T-helper 2 cell treated with Interferon-gamma antibody and Interleukin-4, amounts not matched to agents 100 ng/mL and 5 ng/mL, for 36 hours (primary cell): ENCODE results near the gene AK9. TPM values are rescaled to one million over a fixed set of nuclear protein-coding genes. Genes with fewer than 3 reads are reported as not detected.
"Not testable (repeated sequence)": the region's sequence is repeated elsewhere in the genome, so short reads cannot be mapped to it uniquely, and the experiment has no call there.

ENCODE experiments used
- intact Hi-C: fragments of 100-400 bp; cut with micrococcal nuclease; formaldehyde crosslinking; loops from one replicate; pipeline ENCODE4 v1.15.1; 2023
- total RNA-seq: library from RNA; stranded (reverse); gene quantifications from 2 replicates; pipeline ENCODE4 v1.2.3, GENCODE V29; 2022

Gene AK9
- total RNA-seq, 1 donor from 2014 or later: 4.2 TPM

DNA sequence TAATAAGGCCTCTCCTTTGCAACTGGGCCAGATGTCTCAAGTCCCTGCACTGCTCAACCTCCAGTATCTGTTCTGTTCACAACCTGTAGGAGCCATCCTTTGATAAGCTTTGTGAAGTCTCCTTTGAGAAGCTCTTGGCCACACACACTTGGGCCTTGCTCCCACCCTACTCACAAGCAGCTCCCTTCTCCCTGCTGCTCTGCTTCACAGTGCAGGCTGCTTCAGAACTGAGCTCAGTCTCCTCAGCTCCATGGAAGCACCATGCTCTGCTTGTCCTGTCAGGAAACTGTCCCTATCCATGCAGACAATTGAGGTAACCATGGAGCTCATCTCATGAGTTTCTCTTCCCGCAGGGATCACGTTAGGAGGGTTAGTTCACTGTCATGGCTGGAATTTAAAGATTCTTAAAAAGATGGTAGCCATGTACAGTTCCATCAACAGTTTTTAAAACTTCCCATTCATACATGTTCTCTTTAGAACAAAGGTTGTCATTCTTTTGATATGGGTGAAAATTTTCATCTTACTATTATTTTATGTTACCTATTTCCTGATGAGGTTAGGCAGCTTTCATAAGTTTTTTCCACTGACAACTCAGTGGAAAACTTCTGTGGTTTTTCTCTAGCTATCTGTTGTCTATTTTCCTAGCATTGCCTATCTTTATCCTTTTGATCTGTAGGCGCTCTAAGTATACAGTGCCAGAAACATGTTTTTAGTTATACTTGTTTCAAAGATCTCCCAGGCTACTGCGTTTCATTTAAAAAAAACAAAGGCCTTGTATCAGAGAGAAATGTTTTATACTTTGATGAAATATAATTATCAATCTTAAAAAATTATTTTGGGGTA, 62.6 kb downstream of the AK9 start:
- intact Hi-C loops: no loop called here

DNA sequence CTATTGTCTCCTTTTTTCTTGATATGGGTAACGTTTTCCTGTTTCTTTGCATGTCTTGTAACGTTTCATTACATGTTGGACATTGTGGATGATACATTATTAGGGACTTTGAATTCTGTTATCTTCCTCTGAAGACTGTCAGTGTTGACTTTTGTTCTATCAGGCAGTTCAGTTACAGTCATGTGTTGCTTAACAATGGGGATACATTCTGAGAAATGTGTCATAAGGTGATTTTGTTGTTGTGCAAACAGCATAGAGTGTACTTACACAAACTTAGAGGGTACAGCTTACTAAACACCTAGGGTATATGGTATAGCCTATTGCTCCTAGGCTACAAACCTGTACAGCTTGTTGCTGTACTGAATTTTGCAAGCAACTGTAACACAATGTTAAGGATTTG, 64.7 kb downstream of the AK9 start:
- intact Hi-C loops: no loop called here

DNA sequence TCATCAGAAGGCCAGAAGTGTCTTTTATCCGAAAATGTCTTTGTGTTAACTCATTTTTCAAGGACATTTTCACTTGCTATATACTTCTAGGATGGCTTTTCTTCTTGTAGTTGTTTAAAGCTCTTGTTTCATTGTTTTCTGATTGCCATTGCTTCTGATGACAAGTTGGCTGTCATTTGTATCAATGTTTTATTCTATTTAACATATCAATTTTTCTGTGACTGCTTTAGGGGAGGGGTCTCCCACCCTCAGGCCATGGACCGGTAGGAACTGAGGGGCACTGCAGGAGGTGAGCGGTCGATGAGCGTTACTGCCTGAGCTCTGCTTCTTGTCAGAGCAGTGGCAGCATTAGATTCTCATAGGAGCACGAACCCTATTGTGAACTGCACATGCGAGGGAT, 65.8 kb downstream of the AK9 start:
- intact Hi-C loops: no loop called here

DNA sequence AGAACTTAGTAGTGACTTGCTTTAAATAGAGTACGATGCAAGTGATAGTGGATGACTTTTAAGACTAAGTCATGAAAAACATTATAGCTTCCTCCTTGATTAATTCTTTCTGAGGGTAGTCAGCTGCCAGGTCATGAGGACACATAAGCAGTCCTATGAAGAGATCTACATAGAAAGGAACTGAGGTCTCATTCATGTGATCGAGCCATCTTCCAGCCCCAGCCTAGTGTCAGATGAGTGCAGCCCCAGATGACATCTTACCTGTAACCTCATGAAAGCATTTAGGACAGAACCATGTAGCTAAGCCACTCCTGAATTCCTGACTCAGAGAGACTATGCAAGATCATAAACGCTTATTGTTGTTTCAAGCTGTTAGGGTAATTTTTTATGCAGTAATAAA, 67.7 kb downstream of the AK9 start:
- intact Hi-C loops: no loop called here

DNA sequence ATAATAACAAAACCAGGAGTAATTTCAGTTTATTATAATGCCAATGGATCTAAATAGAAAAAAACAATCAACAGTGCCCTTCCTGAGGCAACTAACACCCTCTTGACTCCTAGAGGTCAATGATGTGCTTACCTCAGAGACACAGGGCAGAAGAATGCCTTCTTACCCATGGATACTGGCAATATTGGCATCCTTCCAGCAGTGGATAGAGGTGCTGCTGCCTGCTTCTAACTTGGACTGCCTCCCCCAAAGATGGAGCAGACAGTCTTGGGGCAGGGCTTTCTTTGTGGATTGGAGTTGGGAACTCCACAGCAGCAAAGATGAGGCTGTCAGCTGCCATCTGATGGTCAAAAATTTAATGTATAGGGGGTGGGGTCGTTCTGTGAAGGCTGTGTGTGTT, 78.7 kb downstream of the AK9 start:
- intact Hi-C loops: no loop called here

DNA sequence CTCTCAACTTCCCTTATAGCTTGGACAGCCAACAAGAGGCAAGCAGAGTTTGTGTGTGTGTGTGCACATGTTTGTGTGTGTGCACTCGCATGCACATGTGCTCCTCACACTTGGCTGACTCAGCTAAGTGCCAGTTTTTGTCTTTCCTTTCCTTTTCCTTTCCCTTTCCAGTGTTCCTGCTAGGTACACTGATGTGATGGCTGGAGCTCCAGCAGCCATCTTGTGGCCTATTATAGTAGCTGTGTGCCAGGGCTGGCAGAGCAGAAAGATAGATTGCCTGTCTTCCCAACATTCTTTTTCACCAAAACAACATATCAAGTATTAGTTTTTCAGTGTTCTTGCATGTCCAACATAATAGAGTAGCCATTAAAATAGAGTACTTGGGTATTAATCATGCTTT, 79.5 kb downstream of the AK9 start:
- intact Hi-C loops: no loop called here

DNA sequence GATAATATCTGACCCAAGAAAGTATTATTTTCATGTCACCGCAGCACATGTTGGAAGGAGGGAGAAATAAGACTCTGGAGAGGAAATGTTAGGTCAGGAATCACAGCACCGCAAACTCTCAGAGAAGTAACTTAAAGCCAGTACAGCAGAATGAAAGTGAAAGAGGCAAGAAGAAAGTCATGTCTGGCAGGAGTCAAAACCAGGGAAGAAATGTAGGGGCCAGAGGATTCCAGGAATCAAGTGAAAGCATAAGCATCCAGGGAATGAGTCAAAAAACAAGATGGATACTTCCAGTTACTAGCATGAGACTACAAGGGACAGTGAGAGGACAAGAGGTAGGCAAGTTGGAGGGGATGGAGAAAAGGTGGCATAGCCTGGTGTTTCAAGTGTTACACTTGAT, 80.4 kb downstream of the AK9 start:
- intact Hi-C loops: no loop called here

DNA sequence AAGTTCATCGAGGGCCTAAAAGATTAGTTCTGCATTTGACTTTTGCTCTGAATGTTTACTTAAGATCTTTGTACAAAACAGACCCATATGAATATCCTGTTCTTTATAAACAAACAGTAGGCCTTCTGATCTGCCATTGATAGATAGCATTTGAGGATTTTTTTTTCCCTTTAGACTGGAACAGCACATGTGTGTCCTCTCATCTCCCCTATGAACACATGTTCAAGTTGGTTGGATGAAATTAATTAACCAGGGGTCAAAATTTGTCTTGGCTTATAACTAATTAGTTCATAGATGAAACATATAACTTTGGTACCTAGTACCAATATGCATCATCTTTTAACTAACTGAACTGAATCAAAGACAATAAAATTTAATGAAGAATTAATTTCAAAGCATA, 81.3 kb downstream of the AK9 start:
- intact Hi-C loops: loop anchor here (5.0 kb wide), 1 partner anchor 83 kb away; the partner anchor contains the start of genes AK9 and FIG4

DNA sequence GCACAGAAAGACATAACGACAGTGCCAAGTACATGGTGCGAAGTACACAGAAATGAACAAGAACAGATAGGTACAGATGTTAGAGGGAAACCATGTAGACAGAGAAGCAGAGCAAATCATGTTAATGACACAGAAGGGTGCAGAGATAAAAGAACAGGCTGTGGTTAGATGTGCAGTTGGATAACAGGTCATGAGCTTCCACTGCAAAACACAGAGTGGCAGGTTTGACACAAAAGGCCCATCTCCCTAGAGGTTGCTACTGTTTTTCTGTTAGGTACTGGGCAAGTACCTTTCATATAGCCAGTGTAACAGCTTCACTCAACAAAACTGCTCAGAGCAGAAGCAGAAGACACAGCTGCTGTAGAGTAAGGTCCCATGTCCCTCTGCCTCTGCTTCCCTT, 84.6 kb downstream of the AK9 start:
- intact Hi-C loops: loop anchor here (5.0 kb wide), 1 partner anchor 86 kb away; the partner anchor contains the start of genes AK9 and FIG4

DNA sequence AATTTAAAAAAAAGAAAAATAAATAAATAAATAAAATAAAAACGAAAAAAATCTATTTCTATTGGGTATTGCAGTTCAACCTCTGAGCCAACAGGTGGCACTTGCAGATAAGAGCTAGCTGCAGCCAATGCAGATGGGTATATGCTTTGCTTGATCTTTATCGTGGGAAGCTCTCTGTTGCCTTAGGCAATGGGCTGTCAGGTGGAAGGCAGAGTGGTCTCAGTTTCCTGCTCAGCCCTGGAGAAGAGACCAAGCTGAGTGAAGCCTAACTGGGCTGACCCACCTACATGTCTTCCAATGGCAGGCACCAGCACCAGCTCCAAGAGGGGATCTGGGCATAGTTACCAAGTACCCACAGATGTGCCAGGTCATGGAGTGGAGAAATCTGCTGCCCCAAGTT, 95.0 kb downstream of the AK9 start:
- intact Hi-C loops: no loop called here

DNA sequence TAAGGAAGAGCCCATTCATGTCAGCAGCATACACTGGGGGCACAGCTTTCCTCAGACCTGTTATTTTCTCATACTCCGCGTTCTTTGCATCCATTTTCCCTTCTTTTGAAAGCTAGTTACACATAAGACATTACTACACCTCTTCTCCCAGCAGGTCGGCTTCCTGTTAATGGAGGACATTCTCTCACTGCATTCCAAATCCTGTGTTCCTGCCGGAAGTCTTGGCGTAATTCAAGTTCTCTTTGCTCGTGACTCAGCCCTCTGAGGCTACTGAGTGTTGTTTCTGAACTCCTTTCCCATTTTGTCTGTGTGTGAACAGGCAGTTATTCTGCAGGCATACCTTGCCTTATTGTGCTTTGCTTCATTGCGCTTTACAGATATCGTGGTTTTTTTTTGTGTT, 110.5 kb downstream of the AK9 start:
- intact Hi-C loops: no loop called here

DNA sequence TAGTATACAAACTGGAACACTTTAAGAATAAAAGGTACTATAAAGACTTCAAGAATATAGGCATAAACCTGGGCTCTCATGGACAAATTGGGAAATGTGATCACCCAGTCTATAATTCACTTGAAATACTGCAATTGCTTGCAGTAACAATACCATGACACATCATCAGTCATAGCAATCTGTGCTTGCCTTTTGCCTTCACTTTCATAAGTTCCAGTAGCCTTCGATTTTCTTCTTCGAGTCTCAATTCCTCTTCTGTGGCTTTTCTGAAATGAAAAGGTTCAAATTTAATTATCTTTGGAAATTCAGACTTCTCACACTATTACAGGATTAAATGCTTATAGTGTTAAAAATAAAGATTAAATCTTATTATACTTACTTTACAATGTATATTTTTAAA, 111.6 kb downstream of the AK9 start:
- intact Hi-C loops: no loop called here

DNA sequence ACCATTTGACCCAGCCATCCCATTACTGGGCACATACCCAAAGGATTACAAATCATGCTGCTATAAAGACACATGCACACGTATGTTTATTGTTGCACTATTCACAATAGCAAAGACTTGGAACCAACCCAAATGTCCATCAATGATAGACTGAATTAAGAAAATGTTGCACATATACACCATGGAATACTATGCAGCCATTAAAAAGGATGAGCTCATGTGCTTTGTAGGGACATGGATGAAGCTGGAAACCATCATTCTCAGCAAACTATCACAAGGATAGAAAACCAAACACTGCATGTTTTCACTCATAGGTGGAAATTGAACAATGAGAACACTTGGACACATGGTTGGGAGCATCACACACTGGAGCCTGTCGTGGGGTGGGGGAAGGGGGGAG, 121.1 kb downstream of the AK9 start:
- intact Hi-C loops: not testable (repeated sequence)

DNA sequence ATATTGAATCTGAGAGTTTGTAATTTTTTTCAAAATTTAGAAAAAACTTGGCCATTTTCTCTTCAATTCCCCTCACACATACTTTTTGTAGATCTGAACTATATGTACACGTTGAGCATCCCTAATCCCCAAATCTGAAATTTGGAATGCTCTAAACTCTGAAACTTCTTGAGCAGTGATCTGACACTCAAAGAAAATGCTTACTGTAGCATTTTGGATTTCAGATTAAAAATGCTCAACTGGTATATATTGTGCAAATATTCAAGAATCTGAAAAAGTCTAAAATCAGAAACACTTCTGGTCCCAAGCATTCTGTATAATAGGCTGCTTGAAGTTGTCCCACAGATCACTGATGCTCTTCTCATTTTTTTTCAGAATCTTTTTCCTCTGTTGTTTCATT, 129.2 kb downstream of the AK9 start:
- intact Hi-C loops: no loop called here

DNA sequence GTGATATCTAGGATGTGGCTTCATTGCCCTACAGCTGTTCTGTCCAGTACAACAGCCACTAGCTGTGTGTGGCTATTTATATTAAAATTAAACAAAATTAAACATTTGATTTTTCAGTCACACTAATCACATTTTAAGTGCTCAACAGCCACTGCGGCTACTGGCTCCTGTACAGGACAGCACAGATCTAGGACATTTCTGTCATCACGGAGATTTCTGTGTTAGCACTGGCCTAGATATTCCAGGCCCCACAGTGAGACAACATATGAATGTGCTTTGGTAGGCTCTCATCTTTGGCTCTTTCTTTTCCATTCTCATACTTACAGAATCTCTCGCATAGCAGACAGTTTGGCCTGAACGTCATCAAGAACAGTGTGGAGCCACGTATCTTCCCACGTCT, 159.6 kb downstream of the AK9 start:
- intact Hi-C loops: no loop called here

DNA sequence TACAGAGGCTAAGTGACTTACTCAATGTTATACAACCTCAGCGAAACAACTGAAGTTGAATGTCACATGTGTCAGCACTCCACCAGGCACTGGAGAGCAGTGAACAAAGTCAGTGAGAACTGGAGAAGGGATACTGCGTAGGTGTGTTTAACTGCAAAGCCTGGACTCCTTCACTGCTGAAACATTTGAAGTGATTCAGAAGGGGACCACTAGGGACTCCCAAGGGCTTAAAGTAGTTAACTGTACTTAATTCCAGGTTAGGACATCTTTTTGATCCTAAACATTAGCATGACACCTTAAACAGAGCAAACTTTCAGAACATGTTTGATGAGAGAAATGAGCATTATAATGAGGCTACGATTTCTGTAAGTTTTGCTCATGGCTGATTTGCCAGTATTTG, 163.0 kb downstream of the AK9 start:
- intact Hi-C loops: loop anchor here (1.0 to 5.0 kb wide), 5 partner anchors 36 to 863 kb away; partner anchors contain the start of genes AK9 and FIG4

DNA sequence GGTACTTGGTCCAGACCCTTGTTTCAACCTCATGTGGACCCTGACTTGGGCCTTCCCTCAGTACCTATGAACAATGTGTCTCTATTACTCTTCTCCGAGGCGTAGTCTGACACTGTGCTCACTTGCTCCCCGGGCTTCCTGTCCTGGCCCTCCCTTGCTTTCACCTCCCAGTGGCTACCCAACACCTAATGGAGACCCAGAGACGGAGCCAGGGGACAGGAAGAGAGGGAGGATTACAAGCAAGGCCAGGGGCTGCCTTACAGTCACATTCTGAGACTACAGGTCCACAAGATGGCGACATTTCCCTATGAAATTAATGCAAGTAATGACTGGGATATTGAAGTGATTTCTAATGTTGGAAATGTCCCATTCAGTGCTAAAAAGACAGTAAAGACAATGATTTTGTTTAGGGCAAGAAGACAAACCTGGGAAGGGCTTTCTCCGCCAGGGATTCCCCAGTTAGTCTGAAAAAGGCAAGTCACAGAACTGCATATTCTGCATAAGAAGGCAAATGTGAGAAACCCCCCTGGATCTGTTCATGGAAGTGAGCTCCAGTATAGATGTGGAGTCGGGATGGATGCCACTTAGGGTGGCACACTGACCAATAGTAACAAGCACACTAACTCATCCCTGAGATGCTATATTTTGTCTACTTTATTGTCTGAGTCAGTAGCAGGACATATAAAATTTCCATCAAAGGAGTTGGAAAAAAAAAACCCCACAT, 163.9 kb downstream of the AK9 start:
- intact Hi-C loops: loop anchor here (1.0 to 5.0 kb wide), 5 partner anchors 35 to 864 kb away; partner anchors contain the start of genes AK9 and FIG4

DNA sequence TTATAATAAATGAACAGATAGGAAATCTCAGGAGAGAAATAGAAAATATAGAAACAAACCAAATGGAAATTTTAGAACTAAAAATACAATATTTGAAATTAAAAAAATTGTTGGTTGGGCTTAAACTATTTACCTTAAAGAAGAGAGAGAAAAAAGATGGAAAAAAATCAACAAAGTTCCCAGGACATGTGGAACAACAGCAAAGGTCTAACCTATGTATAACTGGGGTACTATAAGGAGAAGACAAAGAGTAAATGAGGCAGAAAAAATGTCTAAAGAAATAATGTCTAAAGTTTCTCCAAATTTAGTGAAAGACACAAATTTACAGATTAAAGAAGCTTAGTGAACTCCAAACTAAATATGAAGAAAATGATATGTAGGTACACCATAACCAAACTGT, 166.9 kb downstream of the AK9 start:
- intact Hi-C loops: no loop called here

DNA sequence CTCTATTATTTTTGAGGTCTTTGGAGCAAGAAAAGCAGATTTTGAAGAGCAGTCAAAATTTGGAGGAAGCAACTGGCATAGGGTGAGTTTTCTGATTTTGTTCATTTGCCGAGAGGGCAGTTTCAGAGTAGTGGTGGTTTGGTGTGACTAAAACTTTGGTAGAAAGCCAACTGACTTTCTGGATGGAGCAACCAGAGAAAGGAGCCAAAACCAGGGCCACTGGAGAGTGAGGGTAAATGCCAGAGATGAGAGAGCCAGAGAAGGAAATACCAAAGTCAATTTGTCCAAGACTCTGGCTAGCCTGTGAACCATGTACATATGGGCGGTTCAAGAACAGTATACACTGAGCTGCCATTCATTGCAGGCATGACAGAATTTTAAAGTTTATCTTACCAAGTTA, 167.5 kb downstream of the AK9 start:
- intact Hi-C loops: no loop called here

DNA sequence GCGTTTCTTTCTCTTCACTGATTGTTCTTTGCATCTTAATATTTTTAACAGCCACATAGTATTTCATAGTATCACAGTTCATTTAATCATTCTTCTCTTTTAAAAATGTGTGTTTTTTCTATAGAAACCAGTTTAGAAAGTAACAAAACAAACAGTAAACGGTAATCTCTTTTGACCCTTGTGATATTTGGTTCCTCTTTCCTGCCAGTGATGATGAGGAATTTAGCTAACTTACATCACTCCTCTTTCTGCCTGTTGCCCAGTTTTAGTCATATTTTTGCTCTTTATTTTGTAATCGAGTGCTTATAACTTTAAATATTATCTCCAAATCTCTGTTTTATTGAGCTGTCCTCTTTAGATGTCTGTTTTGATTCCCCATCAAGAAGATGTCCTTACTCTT, 169.9 kb downstream of the AK9 start:
- intact Hi-C loops: no loop called here

DNA sequence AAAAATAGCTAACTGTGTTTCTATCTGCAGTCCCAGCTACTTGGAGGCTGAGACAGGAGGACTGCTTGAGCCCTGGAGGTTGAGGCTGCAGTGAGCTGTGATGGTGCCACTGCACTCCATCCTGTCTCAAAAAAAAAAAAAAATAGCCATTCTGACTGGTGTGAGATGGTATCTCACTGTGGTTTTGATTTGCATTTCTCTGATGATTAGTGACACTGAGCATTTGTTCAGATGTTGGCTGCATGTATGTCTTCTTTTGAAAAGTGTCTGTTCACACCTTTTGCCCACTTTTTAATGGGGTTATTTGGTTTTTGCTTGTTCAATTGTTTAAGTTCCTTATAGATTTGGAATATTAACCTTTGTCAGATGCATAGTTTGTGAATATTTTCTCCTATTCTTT, 171.4 kb downstream of the AK9 start:
- intact Hi-C loops: loop anchor here (5.0 kb wide), 1 partner anchor 37 kb away; the partner anchor contains the start of gene ZBTB24

DNA sequence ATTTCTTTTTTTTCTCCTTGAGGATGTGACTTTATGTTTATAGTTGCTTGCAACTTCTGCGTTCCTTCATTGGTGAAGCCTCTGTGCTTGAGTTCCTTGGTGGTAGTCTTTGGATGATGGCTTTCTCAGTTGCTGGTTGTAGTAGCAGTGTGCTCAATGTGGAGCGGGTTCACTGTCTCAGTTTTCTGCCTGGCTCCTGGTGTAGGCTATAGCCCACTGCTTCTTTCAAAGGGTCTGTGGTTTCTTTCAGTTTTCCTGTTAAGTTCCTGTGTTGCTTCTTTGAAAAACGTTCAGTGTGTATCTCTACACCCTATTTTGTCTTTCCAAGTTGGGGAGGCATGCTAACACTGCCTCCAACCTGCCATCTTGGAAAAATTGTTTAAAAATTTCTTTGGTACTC, 174.1 kb downstream of the AK9 start:
- intact Hi-C loops: loop anchor here (5.0 kb wide), 1 partner anchor 35 kb away; the partner anchor contains the start of gene ZBTB24
